Neuronal stem cell (in vitro differentiated cells): ENCODE data around the gene UGT1A4. TPM values are rescaled to one million over a fixed set of nuclear protein-coding genes. Genes with fewer than 3 reads are reported as not detected.

Experiments used
- DNase-seq: peaks from one replicate; pipeline ENCODE4 v3.0.0-alpha.2; 2013; ENCODE audit warnings: low spot score
- H2AFZ ChIP-seq: one replicate; pipeline ENCODE4 v1.6.1; 2013; ENCODE audit warnings: mild to moderate bottlenecking, low read length, inconsistent platforms
- H2AK5ac ChIP-seq: 2 replicates; pipeline ENCODE4 v1.6.1; 2013; ENCODE audit warnings: low read depth, mild to moderate bottlenecking, inconsistent platforms, low read length, moderate library complexity, mixed read lengths
- H2BK120ac ChIP-seq: 2 replicates; pipeline ENCODE4 v1.6.1; 2013; ENCODE audit warnings: low read depth, mild to moderate bottlenecking, inconsistent platforms, low read length, moderate library complexity, mixed read lengths
- H2BK12ac ChIP-seq: one replicate; pipeline ENCODE4 v1.6.1; 2013; ENCODE audit warnings: low read length, inconsistent platforms
- H2BK15ac ChIP-seq: 2 replicates; pipeline ENCODE4 v1.6.1; 2013; ENCODE audit warnings: mild to moderate bottlenecking, low read length, inconsistent platforms, mixed read lengths
- H2BK5ac ChIP-seq: one replicate; pipeline ENCODE4 v1.6.1; 2013; ENCODE audit warnings: inconsistent platforms, mild to moderate bottlenecking, low read length, moderate library complexity
- H3K14ac ChIP-seq: one replicate; pipeline ENCODE4 v1.6.1; 2013; ENCODE audit warnings: low read length, inconsistent platforms
- H3K18ac ChIP-seq: 2 replicates; pipeline ENCODE4 v1.6.1; 2013; ENCODE audit warnings: low read length, inconsistent platforms
- H3K23ac ChIP-seq: 2 replicates; pipeline ENCODE4 v1.6.1; 2013; ENCODE audit warnings: low read depth, mild to moderate bottlenecking, mixed read lengths, low read length, inconsistent platforms; ENCODE audit not compliant: poor library complexity
- H3K27ac ChIP-seq: replicated peaks from 3 replicates; pipeline ENCODE4 v1.5.1; 2013; ENCODE audit warnings: low read length, inconsistent platforms
- H3K27me3 ChIP-seq, 3 experiments: 2 replicates each; pipeline ENCODE4 v1.6.1; 2013; ENCODE audit warnings: low read length in 3 of 3, mild to moderate bottlenecking in 2 of 3, inconsistent platforms in 1 of 3, low read depth in 1 of 3, mixed read lengths in 1 of 3, moderate library complexity in 1 of 3; ENCODE audit not compliant: control insufficient read depth in 3 of 3, insufficient read depth in 3 of 3
- H3K36me3 ChIP-seq, 2 donors: replicated peaks in 1 of 2; 2 replicates each; pipeline ENCODE4 v1.6.1; 2013; ENCODE audit warnings: low read length in 2 of 2; ENCODE audit not compliant: control insufficient read depth in 2 of 2, insufficient read depth in 2 of 2
- H3K4ac ChIP-seq: 2 replicates; pipeline ENCODE4 v1.6.1; 2013; ENCODE audit warnings: inconsistent platforms, mild to moderate bottlenecking, low read length, moderate library complexity
- H3K4me1 ChIP-seq, 2 donors: 1 replicate in 1 of 2; 2 replicates in 1 of 2; pipeline ENCODE4 v1.6.1; 2013; ENCODE audit warnings: low read length in 2 of 2, low read depth in 1 of 2; ENCODE audit not compliant: control insufficient read depth in 2 of 2, insufficient read depth in 1 of 2
- H3K4me2 ChIP-seq: one replicate; pipeline ENCODE4 v1.6.1; 2013; ENCODE audit warnings: mild to moderate bottlenecking, low read length, inconsistent platforms; ENCODE audit not compliant: insufficient read depth, poor library complexity, severe bottlenecking
- H3K4me3 ChIP-seq, 2 donors: 2 replicates each; pipeline ENCODE4 v1.5.1; 2013; ENCODE audit warnings: low read length in 2 of 2, mild to moderate bottlenecking in 2 of 2, inconsistent platforms in 1 of 2, moderate library complexity in 1 of 2
- H3K79me1 ChIP-seq: one replicate; pipeline ENCODE4 v1.6.1; 2013; ENCODE audit warnings: low read depth, mild to moderate bottlenecking, inconsistent platforms, low read length, moderate library complexity
- H3K9ac ChIP-seq: one replicate; pipeline ENCODE4 v1.6.1; 2013; ENCODE audit warnings: mild to moderate bottlenecking, low read depth, low read length, inconsistent platforms; ENCODE audit not compliant: poor library complexity
- H3K9me3 ChIP-seq, 2 donors: replicated peaks in 1 of 2; 2 replicates each; pipeline versions ENCODE3 to v1.6.1; 2013; ENCODE audit warnings: low read length in 2 of 2, mild to moderate bottlenecking in 2 of 2, inconsistent platforms in 1 of 2, low read depth in 1 of 2, mixed read lengths in 1 of 2, moderate library complexity in 1 of 2; ENCODE audit not compliant: control insufficient read depth in 2 of 2, insufficient read depth in 1 of 2
- H4K8ac ChIP-seq: one replicate; pipeline ENCODE4 v1.6.1; 2013; ENCODE audit warnings: low read depth, mild to moderate bottlenecking, inconsistent platforms, low read length, moderate library complexity
- H4K91ac ChIP-seq: one replicate; pipeline ENCODE4 v1.6.1; 2013; ENCODE audit warnings: low read length, low read depth, mild to moderate bottlenecking, inconsistent platforms; ENCODE audit not compliant: poor library complexity
- WGBS, 2 donors: extraction: QIAGEN DNeasy Blood & Tissue Kit; methylation state at CpG; one replicate each; pipeline ENCODE4 v1.1.7; 2013; ENCODE audit warnings: missing lambda C conversion rate in 2 of 2, mixed read lengths in 1 of 2; ENCODE audit not compliant: insufficient read length in 2 of 2, insufficient replicate concordance in 1 of 2; ENCODE audit errors: extremely low coverage in 2 of 2; 5-methylcytosine and 5-hydroxymethylcytosine counted together
- polyA plus RNA-seq, 2 experiments: library from polyadenylated mRNA; stranded (reverse); fragments of 200-250 nt; gene quantifications; one replicate each; pipeline ENCODE4 v1.2.3, GENCODE V29; 2013

Gene UGT1A4
- not detected for polyA plus RNA-seq (2013, experiment 1 of 2)
- not detected for polyA plus RNA-seq (2013, experiment 2 of 2)

DNA sequence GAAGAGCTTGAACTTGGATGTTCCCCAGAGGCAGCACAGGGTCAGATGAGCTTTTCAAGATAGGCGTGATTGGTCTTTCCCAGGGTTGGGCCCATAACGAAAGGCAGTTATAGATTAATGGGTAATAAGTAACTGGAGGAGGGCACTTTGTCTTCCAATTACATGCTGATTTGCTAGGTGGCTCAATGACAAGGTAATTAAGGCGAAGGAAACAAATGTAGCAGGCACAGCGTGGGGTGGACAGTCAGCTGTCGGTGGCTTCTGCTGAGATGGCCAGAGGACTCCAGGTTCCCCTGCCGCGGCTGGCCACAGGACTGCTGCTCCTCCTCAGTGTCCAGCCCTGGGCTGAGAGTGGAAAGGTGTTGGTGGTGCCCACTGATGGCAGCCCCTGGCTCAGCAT is at the start of gene UGT1A4:
TSS of gene UGT1A4 (plus strand) at position 185 of the 400 bp plus-strand sequence. CDS start at position 270, 85 bp downstream.
- Histone ChIP-seq H3K4me1 (peaks cover 0 to 7% of the 10 kb centered on the region in 2 donors), H2BK120ac (no peak within 1 kb of the TSS), H2BK15ac (no peak within 1 kb of the TSS)

DNA sequence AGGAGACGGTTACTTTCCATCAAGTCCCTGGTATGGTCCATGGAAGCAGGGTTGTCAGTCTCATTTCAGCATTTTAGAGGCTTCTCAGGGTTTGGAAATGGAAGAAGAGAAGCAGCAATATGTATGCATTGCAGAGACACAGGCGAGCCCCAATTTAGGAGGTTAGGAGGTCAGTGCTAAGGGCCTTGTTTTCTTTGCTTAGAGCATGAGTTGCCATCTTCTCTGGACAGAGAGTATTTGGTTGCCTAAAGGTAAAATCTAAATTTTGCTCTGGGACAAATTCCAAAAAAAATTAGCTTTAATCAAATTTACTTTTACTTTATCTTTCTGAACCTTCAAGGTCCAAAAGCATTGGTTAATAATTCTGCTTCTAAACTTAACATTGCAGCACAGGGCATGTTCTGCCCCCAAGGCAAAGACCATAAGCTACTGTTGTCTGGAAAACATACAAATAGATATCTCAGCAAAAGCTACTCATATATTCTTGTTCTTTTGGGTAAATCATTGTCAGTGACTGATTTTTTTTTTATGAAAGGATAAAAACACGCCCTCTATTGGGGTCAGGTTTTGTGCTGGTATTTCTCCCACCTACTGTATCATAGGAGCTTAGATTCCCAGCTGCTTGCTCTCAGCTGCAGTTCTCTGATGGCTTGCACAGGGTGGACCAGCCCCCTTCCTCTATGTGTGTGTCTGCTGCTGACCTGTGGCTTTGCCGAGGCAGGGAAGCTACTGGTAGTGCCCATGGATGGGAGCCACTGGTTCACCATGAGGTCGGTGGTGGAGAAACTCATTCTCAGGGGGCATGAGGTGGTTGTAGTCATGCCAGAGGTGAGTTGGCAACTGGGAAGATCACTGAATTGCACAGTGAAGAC is 47.0 kb upstream of the UGT1A4 start, which contains the start of gene UGT1A9:
TSS of gene UGT1A9 (plus strand) at position 609 of the 872 bp plus-strand sequence. CDS start at position 646, 37 bp downstream.
- Histone ChIP-seq H3K14ac (no peak within 1 kb of the TSS), H3K4ac (no peak within 1 kb of the TSS), H2BK12ac (no peak within 1 kb of the TSS)

More for the DNA sequence above, at the start of gene UGT1A4:
- peaks cover 0 to 3% of the 10 kb centered on the region in 2 donors for H3K9me3 ChIP-seq
- H3K79me1 ChIP-seq: no peaks in the 10 kb centered on the region
- H3K23ac ChIP-seq: no peak within 1 kb of the TSS
- WGBS, 2 donors: no CpG with 5 or more reads among the region's 7 CpGs
- no peak for DNase-seq
- H3K4me2 ChIP-seq: no peak within 1 kb of the TSS
- H4K8ac ChIP-seq: no peak within 1 kb of the TSS
- H3K9ac ChIP-seq: no peak within 1 kb of the TSS
- no peak within 1 kb of the TSS for H2AK5ac ChIP-seq
- H2AFZ ChIP-seq: no peak within 1 kb of the TSS
- H3K18ac ChIP-seq: peak within 1 kb of the TSS; percentile 22
- H3K27ac ChIP-seq: no peak within 1 kb of the TSS
- H3K27me3 ChIP-seq: peaks cover 0 to 3% (median 0%) of the 10 kb centered on the region in 3 experiments
- H3K14ac ChIP-seq: no peak within 1 kb of the TSS
- no peak within 1 kb of the TSS for H4K91ac ChIP-seq
- no peak within 1 kb of the TSS for H3K4ac ChIP-seq
- no peak within 1 kb of the TSS for H3K4me3 ChIP-seq
- H2BK5ac ChIP-seq: no peak within 1 kb of the TSS
- H2BK12ac ChIP-seq: no peak within 1 kb of the TSS
- H3K36me3 ChIP-seq: no peaks in the 10 kb centered on the region

GRCh38 chr2:233672886-233673285 is 45.6 kb upstream of the UGT1A4 start:
- no peaks in the 10 kb centered on the region for H3K9me3 ChIP-seq
- no peak overlapping the region for H3K23ac ChIP-seq
- no peak for DNase-seq
- H3K4ac ChIP-seq: no peak overlapping the region
- H2BK15ac ChIP-seq: no peak overlapping the region
- H3K27ac ChIP-seq: no peak overlapping the region
- no CpG with 5 or more reads among the region's 3 CpGs for WGBS, 2 donors
- H3K4me3 ChIP-seq: no peak overlapping the region
- no peak overlapping the region for H4K8ac ChIP-seq
- H3K36me3 ChIP-seq: no peaks in the 10 kb centered on the region
- no peak overlapping the region for H2BK12ac ChIP-seq
- no peak overlapping the region for H2AK5ac ChIP-seq
- no peaks in the 10 kb centered on the region for H3K4me1 ChIP-seq
- H2BK120ac ChIP-seq: no peak overlapping the region
- H3K9ac ChIP-seq: no peak overlapping the region
- no peak overlapping the region for H3K4me2 ChIP-seq
- H3K27me3 ChIP-seq: no peaks in the 10 kb centered on the region
- H3K79me1 ChIP-seq: no peaks in the 10 kb centered on the region
- H3K18ac ChIP-seq: no peak overlapping the region
- H3K14ac ChIP-seq: no peak overlapping the region
- H2AFZ ChIP-seq: no peak overlapping the region
- H2BK5ac ChIP-seq: no peak overlapping the region
- no peak overlapping the region for H4K91ac ChIP-seq

More for the DNA sequence above, 47.0 kb upstream of the UGT1A4 start, which contains the start of gene UGT1A9:
- DNase-seq: no peak
- WGBS, 2 donors: no CpG with 5 or more reads among the region's 5 CpGs
- no peaks in the 10 kb centered on the region for H3K36me3 ChIP-seq
- no peak within 1 kb of the TSS for H3K18ac ChIP-seq
- H3K23ac ChIP-seq: no peak within 1 kb of the TSS
- H3K4me3 ChIP-seq: no peak within 1 kb of the TSS
- H2AFZ ChIP-seq: no peak within 1 kb of the TSS
- H4K91ac ChIP-seq: no peak within 1 kb of the TSS
- no peak within 1 kb of the TSS for H2BK15ac ChIP-seq
- no peaks in the 10 kb centered on the region for H3K79me1 ChIP-seq
- H3K27ac ChIP-seq: no peak within 1 kb of the TSS
- H3K4me2 ChIP-seq: no peak within 1 kb of the TSS
- no peak within 1 kb of the TSS for H2AK5ac ChIP-seq
- no peaks in the 10 kb centered on the region for H3K4me1 ChIP-seq
- no peaks in the 10 kb centered on the region for H3K27me3 ChIP-seq
- no peak within 1 kb of the TSS for H2BK120ac ChIP-seq
- H2BK5ac ChIP-seq: no peak within 1 kb of the TSS
- H3K9me3 ChIP-seq: no peaks in the 10 kb centered on the region
- H3K9ac ChIP-seq: no peak within 1 kb of the TSS
- no peak within 1 kb of the TSS for H4K8ac ChIP-seq

DNA sequence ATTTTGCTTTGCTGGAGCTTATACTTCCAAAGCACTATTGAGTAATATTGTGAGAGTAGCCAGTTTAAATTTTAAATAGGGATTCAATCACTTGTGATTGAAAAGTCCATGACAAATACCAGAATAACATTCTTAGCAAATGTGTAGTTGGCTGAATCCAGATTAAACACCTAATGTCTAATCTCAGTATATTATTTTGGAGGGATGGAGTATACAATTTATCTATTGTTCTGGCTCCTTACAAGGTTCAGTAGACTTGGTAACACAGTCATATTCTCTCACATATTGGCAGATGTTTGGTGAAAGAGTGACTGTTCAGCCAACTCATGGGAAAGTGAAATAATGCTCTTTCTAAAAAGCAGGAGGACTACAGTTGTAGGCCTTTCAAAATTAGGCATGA is 44.6 kb upstream of the UGT1A4 start:
- Histone ChIP-seq H3K4ac (no peak overlapping the region), H3K4me1 (no peaks in the 10 kb centered on the region), H3K79me1 (no peaks in the 10 kb centered on the region), H2AFZ (no peak overlapping the region), H4K8ac (no peak overlapping the region), H3K9me3 (no peaks in the 10 kb centered on the region), H4K91ac (no peak overlapping the region), H2BK15ac (no peak overlapping the region), H3K4me2 (no peak overlapping the region), H3K36me3 (no peaks in the 10 kb centered on the region), H3K18ac (no peak overlapping the region), H3K4me3 (no peak overlapping the region), H3K9ac (no peak overlapping the region), H3K27ac (no peak overlapping the region), H3K14ac (no peak overlapping the region), H3K27me3 (no peaks in the 10 kb centered on the region), H2BK120ac (no peak overlapping the region), H3K23ac (no peak overlapping the region), H2AK5ac (no peak overlapping the region), H2BK5ac (no peak overlapping the region), H2BK12ac (no peak overlapping the region)
- DNase-seq: no peak
